Mesothelial cell of epicardium (in vitro differentiated cells): ENCODE measurements around the gene FAM83C. TPM values are rescaled to one million over a fixed set of nuclear protein-coding genes. Genes with fewer than 3 reads are reported as not detected.
A peak's percentile ranks its signal among the peaks of the same experiment; 100 is the strongest.

Source experiments
- DNase-seq, 2 experiments: peaks; one replicate each; pipeline ENCODE4 v3.0.0; 2021; ENCODE audit warnings: low spot score in 2 of 2; ENCODE audit not compliant: unreplicated experiment in 2 of 2
- H3K27ac Mint-ChIP-seq: 2 replicates; pipeline ENCODE4 v1.8.0; 2021; ENCODE audit warnings: mixed read lengths
- H3K27me3 Mint-ChIP-seq: 2 replicates; pipeline ENCODE4 v1.8.0; 2021; ENCODE audit warnings: low read depth, mixed read lengths
- H3K36me3 Mint-ChIP-seq: 2 replicates; pipeline ENCODE4 v1.8.0; 2021; ENCODE audit warnings: mixed read lengths
- H3K4me1 Mint-ChIP-seq: 2 replicates; pipeline ENCODE4 v1.8.0; 2021; ENCODE audit warnings: mixed read lengths
- H3K4me3 Mint-ChIP-seq: 2 replicates; pipeline ENCODE4 v1.8.0; 2021; ENCODE audit warnings: mild to moderate bottlenecking, moderate library complexity, mixed read lengths
- H3K9me3 Mint-ChIP-seq: 2 replicates; pipeline ENCODE4 v1.8.0; 2021; ENCODE audit warnings: mixed read lengths
- CTCF ChIP-seq: fragments of 200-600 bp; sonication (generic); IDR thresholded peaks from one replicate; pipeline ENCODE4 v1.5.0; 2021; ENCODE audit warnings: antibody characterized with exemption; ENCODE audit not compliant: unreplicated experiment
- total RNA-seq: library from RNA; stranded (reverse); gene quantifications from 3 replicates; pipeline ENCODE4 v1.2.1, GENCODE V29; 2021

FAM83C gene
- total RNA-seq, 1 donor from 2014 or later = not detected

- Mint-ChIP-seq H3K4me3 (peak overlapping the region; percentile 96), H3K4me1 (peaks cover 23% of the 10 kb centered on the region), H3K9me3 (no peaks in the 10 kb centered on the region), H3K27ac (peak overlapping the region; percentile 95), H3K27me3 (no peaks in the 10 kb centered on the region), H3K36me3 (peaks cover 7% of the 10 kb centered on the region)
- DNase-seq = no peak
- TF ChIP-seq CTCF = no peak
These were observed 7.0 kb downstream of the FAM83C start for GRCh38 chr20:35284992-35285805.

- TF ChIP-seq CTCF = no peak
- peak within 1 kb of the TSS; percentile 96 for H3K4me3 Mint-ChIP-seq
- no peaks in the 10 kb centered on the region for H3K27me3 Mint-ChIP-seq
- peak within 1 kb of the TSS; percentile 95 for H3K27ac Mint-ChIP-seq
- DNase-seq = peak; percentile 53 to 79
- H3K9me3 Mint-ChIP-seq = no peaks in the 10 kb centered on the region
- H3K4me1 Mint-ChIP-seq = peaks cover 23% of the 10 kb centered on the region
- H3K36me3 Mint-ChIP-seq = peaks cover 14% of the 10 kb centered on the region
These were observed 7.8 kb downstream of the FAM83C start, which contains the start of gene EIF6 for GRCh38 chr20:35284267-35284991. TSS of gene EIF6 (minus strand) at chr20:35284772. CDS start at chr20:35284487, 285 bp downstream.

GRCh38 chr20:35283441-35284266 lies 8.6 kb downstream of the FAM83C start:
- TF ChIP-seq CTCF = no peak
- Mint-ChIP-seq H3K4me3 (peak overlapping the region; percentile 96), H3K36me3 (peaks cover 14% of the 10 kb centered on the region)

GRCh38 chr20:35281506-35282101 lies 10.6 kb downstream of the FAM83C start:
- Mint-ChIP-seq H3K27me3 (no peaks in the 10 kb centered on the region), H3K4me1 (peaks cover 28% of the 10 kb centered on the region), H3K4me3 (no peak overlapping the region), H3K36me3 (peaks cover 14% of the 10 kb centered on the region), H3K27ac (no peak overlapping the region), H3K9me3 (no peaks in the 10 kb centered on the region)
- no peak for TF ChIP-seq CTCF
- DNase-seq = no peak

More at GRCh38 chr20:35283441-35284266, 8.6 kb downstream of the FAM83C start:
- peak overlapping the region; percentile 95 for H3K27ac Mint-ChIP-seq
- no peak for DNase-seq
- peaks cover 23% of the 10 kb centered on the region for H3K4me1 Mint-ChIP-seq
- no peaks in the 10 kb centered on the region for H3K27me3 Mint-ChIP-seq
- no peaks in the 10 kb centered on the region for H3K9me3 Mint-ChIP-seq

GRCh38 chr20:35280523-35280922 lies 11.7 kb downstream of the FAM83C start:
- Mint-ChIP-seq H3K36me3 (peaks cover 14% of the 10 kb centered on the region), H3K27me3 (no peaks in the 10 kb centered on the region), H3K9me3 (no peaks in the 10 kb centered on the region), H3K4me1 (peaks cover 23% of the 10 kb centered on the region), H3K27ac (no peak overlapping the region), H3K4me3 (no peak overlapping the region)
- TF ChIP-seq CTCF = no peak
- no peak for DNase-seq
